ENCODE results near the gene PUSL1.

- no peak for TF ChIP-seq CTCF (IDR thresholded peaks at IDR 0.05; ENCODE audit: insufficient read depth, low read length)
- TF ChIP-seq POLR2AphosphoS5 (IDR thresholded peaks at IDR 0.05; ENCODE audit: low read depth) = no peak
- no peak for TF ChIP-seq SPI1 (IDR thresholded peaks at IDR 0.05; ENCODE audit: borderline replicate concordance, low read depth)
- no peak for TF ChIP-seq REST (IDR thresholded peaks at IDR 0.05; ENCODE audit: insufficient replicate concordance, low read depth)
Observed at GRCh38 chr1:1352786-1353388, 44.5 kb downstream of the PUSL1 start.
